CD4-positive, alpha-beta memory T cell (primary cell): ENCODE data around the gene CPEB1. TPM values are rescaled to one million over a fixed set of nuclear protein-coding genes. Genes with fewer than 3 reads are reported as not detected.

Experiments
- CTCF ChIA-PET: fragments of 350-600 bp; sonication (Branson Sonifier 250); formaldehyde crosslinking; loops from one replicate; lab custom pipeline; 2021; ENCODE audit warnings: inconsistent platforms; ENCODE audit not compliant: partially characterized antibody; lab: Charles Lee
- POLR2A ChIA-PET: fragments of 350-600 bp; sonication (Branson Sonifier 250); formaldehyde crosslinking; loops from one replicate; lab custom pipeline; 2021; ENCODE audit not compliant: partially characterized antibody; lab: Charles Lee
- DNase-seq, 5 donors: peaks; one replicate each; pipeline versions ENCODE4 v3.0.0 to v3.0.0-alpha.2; 2020 to 2022; ENCODE audit warnings: mixed read lengths in 1 of 5
- H3K27ac ChIP-seq: one replicate; pipeline ENCODE4 v1.7.0; 2013; ENCODE audit warnings: low read depth, low read length
- H3K27me3 ChIP-seq: 2 replicates; pipeline ENCODE4 v1.7.0; 2013; ENCODE audit warnings: mild to moderate bottlenecking, low read length, moderate library complexity; ENCODE audit not compliant: insufficient read depth
- H3K36me3 ChIP-seq: 2 replicates; pipeline ENCODE4 v1.7.0; 2013; ENCODE audit warnings: mild to moderate bottlenecking, low read length, moderate library complexity; ENCODE audit not compliant: insufficient read depth
- H3K4me1 ChIP-seq: 2 replicates; pipeline ENCODE4 v1.7.0; 2013; ENCODE audit warnings: mild to moderate bottlenecking, low read length, moderate library complexity; ENCODE audit not compliant: insufficient read depth
- H3K4me3 ChIP-seq, 2 donors: one replicate each; pipeline ENCODE4 v1.7.0; 2013; ENCODE audit warnings: low read length in 2 of 2, mild to moderate bottlenecking in 1 of 2
- H3K9me3 ChIP-seq, 2 donors: one replicate each; pipeline ENCODE4 v1.7.0; 2013; ENCODE audit warnings: low read length in 2 of 2, control low read depth in 1 of 2; ENCODE audit not compliant: control insufficient read depth in 1 of 2
- H3K27ac Mint-ChIP-seq, 7 donors: one replicate each; pipeline ENCODE4 v1.8.0; 2020 to 2021; ENCODE audit warnings: mixed read lengths in 7 of 7, mild to moderate bottlenecking in 6 of 7, inconsistent platforms in 3 of 7, moderate library complexity in 3 of 7
- H3K27me3 Mint-ChIP-seq, 2 donors: one replicate each; pipeline ENCODE4 v1.8.0; 2020 to 2021; ENCODE audit warnings: mixed read lengths in 2 of 2
- H3K36me3 Mint-ChIP-seq, 2 donors: one replicate each; pipeline ENCODE4 v1.8.0; 2020 to 2021; ENCODE audit warnings: mixed read lengths in 2 of 2, inconsistent platforms in 1 of 2, mild to moderate bottlenecking in 1 of 2
- H3K4me1 Mint-ChIP-seq, 4 donors: one replicate each; pipeline ENCODE4 v1.8.0; 2020 to 2021; ENCODE audit warnings: mixed read lengths in 4 of 4, mild to moderate bottlenecking in 1 of 4
- H3K4me3 Mint-ChIP-seq, 8 donors: one replicate each; pipeline ENCODE4 v1.8.0; 2020 to 2021; ENCODE audit warnings: mixed read lengths in 8 of 8, mild to moderate bottlenecking in 7 of 8, moderate library complexity in 6 of 8, inconsistent platforms in 3 of 8
- H3K9me3 Mint-ChIP-seq, 8 donors: one replicate each; pipeline ENCODE4 v1.8.0; 2020 to 2021; ENCODE audit warnings: mixed read lengths in 8 of 8, mild to moderate bottlenecking in 5 of 8, inconsistent platforms in 3 of 8, moderate library complexity in 1 of 8
- intact Hi-C: fragments of 100-400 bp; cut with micrococcal nuclease; formaldehyde crosslinking; loops from one replicate; pipeline ENCODE4 v1.15.1; 2023
- polyA plus RNA-seq, 2 donors: library from polyadenylated mRNA; unstranded; fragments of 300-500 nt; fragmentation: Illumina TruSeq; gene quantifications; one replicate each; pipeline ENCODE4 v1.2.3, GENCODE V29; 2021
- total RNA-seq, 2 experiments: library from RNA; stranded (reverse); gene quantifications; one replicate each; pipeline ENCODE4 v1.2.3, GENCODE V29; 2021

The CPEB1 gene
- total and polyA plus RNA-seq, 4 experiments from 2014 or later = 0.17 to 0.55 (median 0.38) TPM

- Mint-ChIP-seq H3K4me3 (no peak overlapping the region), H3K27me3 (peaks cover 16 to 23% of the 10 kb centered on the region in 2 donors), H3K27ac (no peak overlapping the region), H3K36me3 (no peaks in the 10 kb centered on the region), H3K4me1 (no peaks in the 10 kb centered on the region), H3K9me3 (no peaks in the 10 kb centered on the region)
- Histone ChIP-seq H3K36me3 (no peaks in the 10 kb centered on the region), H3K27ac (no peak overlapping the region), H3K27me3 (no peaks in the 10 kb centered on the region), H3K9me3 (no peaks in the 10 kb centered on the region), H3K4me1 (no peaks in the 10 kb centered on the region), H3K4me3 (no peak overlapping the region)
- no peak for DNase-seq
- POLR2A ChIA-PET = no interaction called here
- intact Hi-C loops = no loop called here
- CTCF ChIA-PET = no interaction called here
Measured at GRCh38 chr15:82595203-82595602, 52.0 kb downstream of the CPEB1 start.

DNA sequence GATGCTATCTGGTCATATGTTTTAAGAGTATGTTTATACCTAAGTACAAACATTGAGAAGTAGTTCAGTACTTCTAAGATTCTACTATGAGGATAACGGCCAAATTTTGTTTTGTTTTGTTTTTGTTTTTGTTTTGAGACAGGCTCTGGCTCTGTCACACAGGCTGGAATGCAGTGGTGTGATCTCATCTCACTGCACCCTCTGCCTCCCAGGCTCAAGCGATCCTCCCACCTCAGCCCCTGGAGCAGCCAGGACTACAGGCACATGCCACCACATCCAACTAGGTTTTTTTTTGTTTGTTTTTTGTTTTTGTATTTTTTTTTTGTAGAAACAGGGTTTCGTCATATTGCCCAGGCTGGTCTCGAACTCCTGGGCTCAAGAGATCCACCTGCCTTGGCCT is 59.4 kb downstream of the CPEB1 start:
- intact Hi-C loops = no loop called here
- DNase-seq = no peak
- no peaks in the 10 kb centered on the region for H3K36me3 Mint-ChIP-seq
- H3K27ac Mint-ChIP-seq = no peak overlapping the region
- H3K4me1 Mint-ChIP-seq = no peaks in the 10 kb centered on the region
- ChIA-PET CTCF (no interaction called here), POLR2A (no interaction called here)
- no peaks in the 10 kb centered on the region for H3K9me3 Mint-ChIP-seq
- Histone ChIP-seq H3K36me3 (no peaks in the 10 kb centered on the region), H3K27me3 (no peaks in the 10 kb centered on the region), H3K9me3 (no peaks in the 10 kb centered on the region), H3K27ac (no peak overlapping the region), H3K4me3 (no peak overlapping the region), H3K4me1 (no peaks in the 10 kb centered on the region)
- peaks cover 5 to 30% of the 10 kb centered on the region in 2 donors for H3K27me3 Mint-ChIP-seq
- no peak overlapping the region for H3K4me3 Mint-ChIP-seq

DNA sequence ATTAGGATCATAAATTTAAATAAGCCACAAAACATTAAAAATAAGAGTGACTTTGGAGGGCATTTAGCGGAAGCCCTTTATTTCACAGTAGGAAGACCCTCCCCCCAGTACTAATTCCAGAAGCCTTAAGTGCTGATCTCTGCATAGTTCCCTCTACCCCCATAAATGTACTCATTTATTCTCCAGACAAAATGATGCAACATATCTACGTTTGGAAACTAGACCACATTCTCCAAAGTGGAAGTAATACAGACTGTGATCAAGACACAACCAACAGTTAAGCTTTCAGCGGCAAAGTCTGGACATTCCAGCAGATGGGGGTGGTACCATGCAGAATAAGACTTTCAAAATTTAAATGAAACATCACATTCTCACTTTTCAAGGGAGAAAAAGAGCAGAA is 62.1 kb downstream of the CPEB1 start:
- peaks cover 0 to 2% (median 0%) of the 10 kb centered on the region in 8 donors for H3K9me3 Mint-ChIP-seq
- H3K4me3 ChIP-seq = no peak overlapping the region
- H3K9me3 ChIP-seq = no peaks in the 10 kb centered on the region
- intact Hi-C loops = no loop called here
- no peaks in the 10 kb centered on the region for H3K4me1 ChIP-seq
- H3K27ac Mint-ChIP-seq = no peak overlapping the region
- no peak overlapping the region for H3K4me3 Mint-ChIP-seq
- no peaks in the 10 kb centered on the region for H3K36me3 Mint-ChIP-seq
- DNase-seq = no peak
- H3K27me3 Mint-ChIP-seq = peaks cover 8 to 26% of the 10 kb centered on the region in 2 donors
- H3K4me1 Mint-ChIP-seq = no peaks in the 10 kb centered on the region
- POLR2A ChIA-PET = no interaction called here
- CTCF ChIA-PET = interaction anchor here (0.6 kb wide), 1 partner anchor 1107 kb away, joined by 3 read pairs; no protein-coding TSS in a partner anchor
- no peak overlapping the region for H3K27ac ChIP-seq
- no peaks in the 10 kb centered on the region for H3K27me3 ChIP-seq
- H3K36me3 ChIP-seq = no peaks in the 10 kb centered on the region

DNA sequence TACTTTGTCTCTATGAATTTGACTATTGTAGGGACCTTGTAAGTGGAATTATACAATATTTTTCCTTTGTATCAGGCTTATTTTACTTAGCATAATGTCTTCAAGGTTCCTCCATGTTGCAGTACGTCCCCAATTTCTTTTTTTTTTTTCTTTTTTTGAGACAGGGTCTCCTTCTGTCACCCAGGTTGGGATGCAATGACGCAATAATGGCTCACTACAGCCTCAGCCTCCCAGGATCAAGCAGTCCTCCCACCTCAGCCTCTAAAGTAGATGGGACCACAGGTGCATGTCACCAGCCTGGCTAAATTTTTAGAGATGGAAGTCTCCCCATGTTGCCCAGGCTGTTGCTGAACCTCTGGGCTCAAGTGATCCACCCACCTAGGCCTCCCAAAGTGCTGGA is 66.5 kb downstream of the CPEB1 start:
- DNase-seq = no peak
- H3K9me3 Mint-ChIP-seq = peaks cover 0 to 2% (median 0%) of the 10 kb centered on the region in 8 donors
- H3K27ac Mint-ChIP-seq = no peak overlapping the region
- intact Hi-C loops = no loop called here
- POLR2A ChIA-PET = no interaction called here
- H3K4me3 ChIP-seq = no peak overlapping the region
- no peaks in the 10 kb centered on the region for H3K4me1 ChIP-seq
- H3K4me3 Mint-ChIP-seq = no peak overlapping the region
- no peaks in the 10 kb centered on the region for H3K4me1 Mint-ChIP-seq
- no peaks in the 10 kb centered on the region for H3K36me3 Mint-ChIP-seq
- CTCF ChIA-PET = no interaction called here
- no peaks in the 10 kb centered on the region for H3K9me3 ChIP-seq
- H3K36me3 ChIP-seq = no peaks in the 10 kb centered on the region
- no peaks in the 10 kb centered on the region for H3K27me3 ChIP-seq
- no peak overlapping the region for H3K27ac ChIP-seq
- peaks cover 10 to 19% of the 10 kb centered on the region in 2 donors for H3K27me3 Mint-ChIP-seq

GRCh38 chr15:82575335-82575734 is 71.8 kb downstream of the CPEB1 start:
- ChIA-PET CTCF (interaction anchor here (0.6 kb wide), 1 partner anchor 159 kb away, joined by 4 read pairs; no protein-coding TSS in a partner anchor), POLR2A (no interaction called here)
- Histone ChIP-seq H3K27ac (no peak overlapping the region), H3K27me3 (peaks cover 9% of the 10 kb centered on the region), H3K4me1 (no peaks in the 10 kb centered on the region), H3K4me3 (no peak overlapping the region), H3K36me3 (no peaks in the 10 kb centered on the region), H3K9me3 (no peaks in the 10 kb centered on the region)
- no peak overlapping the region for H3K27ac Mint-ChIP-seq
- intact Hi-C loops = no loop called here
- peaks cover 0 to 1% (median 0%) of the 10 kb centered on the region in 4 donors for H3K4me1 Mint-ChIP-seq
- no peaks in the 10 kb centered on the region for H3K9me3 Mint-ChIP-seq
- peaks cover 20 to 23% of the 10 kb centered on the region in 2 donors for H3K27me3 Mint-ChIP-seq
- DNase-seq = no peak
- no peak overlapping the region for H3K4me3 Mint-ChIP-seq
- no peaks in the 10 kb centered on the region for H3K36me3 Mint-ChIP-seq

DNA sequence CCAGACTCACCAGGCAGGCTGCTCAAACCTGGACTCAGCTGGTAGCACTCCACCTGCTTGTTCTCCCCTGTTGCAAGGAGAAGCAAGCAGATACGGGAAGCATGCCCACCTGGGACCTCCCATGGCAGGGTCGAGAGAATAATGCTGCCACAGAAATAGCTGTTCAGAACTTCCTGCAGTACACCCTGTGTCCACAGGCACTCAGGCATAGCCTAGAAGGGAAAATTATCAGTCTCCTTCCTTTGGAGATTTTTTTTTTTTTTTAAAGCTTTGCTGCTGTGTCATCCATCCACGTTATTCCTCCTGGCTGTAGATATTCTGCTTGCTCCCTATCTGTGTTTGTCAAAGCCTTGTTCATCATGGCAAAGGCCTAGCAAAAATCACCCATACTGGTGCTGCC is 74.2 kb downstream of the CPEB1 start:
- Mint-ChIP-seq H3K4me3 (no peak overlapping the region), H3K27ac (no peak overlapping the region), H3K9me3 (no peaks in the 10 kb centered on the region), H3K27me3 (peaks cover 18 to 23% of the 10 kb centered on the region in 2 donors), H3K36me3 (no peaks in the 10 kb centered on the region), H3K4me1 (peaks cover 0 to 1% (median 0%) of the 10 kb centered on the region in 4 donors)
- Histone ChIP-seq H3K36me3 (no peaks in the 10 kb centered on the region), H3K27me3 (peaks cover 9% of the 10 kb centered on the region), H3K4me3 (no peak overlapping the region), H3K27ac (no peak overlapping the region), H3K4me1 (no peaks in the 10 kb centered on the region), H3K9me3 (no peaks in the 10 kb centered on the region)
- ChIA-PET CTCF (no interaction called here), POLR2A (no interaction called here)
- no peak for DNase-seq
- intact Hi-C loops = no loop called here

- H3K27me3 Mint-ChIP-seq = peaks cover 18 to 23% of the 10 kb centered on the region in 2 donors
- H3K27ac Mint-ChIP-seq = no peak overlapping the region
- peaks cover 0 to 1% (median 0%) of the 10 kb centered on the region in 4 donors for H3K4me1 Mint-ChIP-seq
- intact Hi-C loops = no loop called here
- H3K4me3 Mint-ChIP-seq = peak overlapping the region in 1 of 8 donors; percentile 36
- ChIA-PET CTCF (no interaction called here), POLR2A (no interaction called here)
- peaks cover 9% of the 10 kb centered on the region for H3K27me3 ChIP-seq
- H3K27ac ChIP-seq = no peak overlapping the region
- DNase-seq = no peak
- no peaks in the 10 kb centered on the region for H3K36me3 Mint-ChIP-seq
- H3K9me3 ChIP-seq = no peaks in the 10 kb centered on the region
- no peaks in the 10 kb centered on the region for H3K4me1 ChIP-seq
- H3K36me3 ChIP-seq = no peaks in the 10 kb centered on the region
- no peak overlapping the region for H3K4me3 ChIP-seq
- no peaks in the 10 kb centered on the region for H3K9me3 Mint-ChIP-seq
Measured at GRCh38 chr15:82572311-82572710, 74.9 kb downstream of the CPEB1 start.
